ENCODE results near the gene KLKB1. TPM values are rescaled to one million over a fixed set of nuclear protein-coding genes. Genes with fewer than 3 reads are reported as not detected.

Gene KLKB1
- total RNA-seq, 6 experiments from 2014 or later: 48.1 to 130 (median 75.8) TPM

- Histone ChIP-seq H3K4me1 (peaks cover 0 to 15% (median 0%) of the 10 kb centered on the region in 4 donors), H3K4me3 (no peak overlapping the region), H3K27me3 (no peaks in the 10 kb centered on the region), H3K27ac (no peak overlapping the region), H3K9me3 (no peaks in the 10 kb centered on the region), H3K36me3 (peaks cover 0 to 3% (median 0%) of the 10 kb centered on the region in 4 donors)
- intact Hi-C loops (cut with DNase I): no loop called here
- 5% methylated on average over 1 of the region's 8 CpGs for WGBS (ENCODE audit: insufficient coverage, low coverage, low lambda C conversion rate, missing lambda C conversion rate)
- ATAC-seq (peak in 1 of 4 donors; percentile 11), DNase-seq (no peak)
- TF ChIP-seq POLR2A (IDR thresholded peaks at IDR 0.05) (no peak), CTCF (IDR thresholded peaks at IDR 0.05) (no peak)
Measured at GRCh38 chr4:186216465-186217024, 10.8 kb upstream of the KLKB1 start.

GRCh38 chr4:186217733-186218293 lies 9.5 kb upstream of the KLKB1 start:
- Histone ChIP-seq H3K36me3 (no peaks in the 10 kb centered on the region), H3K27me3 (no peaks in the 10 kb centered on the region), H3K4me1 (peaks cover 0 to 26% (median 0%) of the 10 kb centered on the region in 4 donors), H3K4me3 (no peak overlapping the region), H3K27ac (no peak overlapping the region), H3K9me3 (no peaks in the 10 kb centered on the region)
- intact Hi-C loops (cut with DNase I): no loop called here
- WGBS (ENCODE audit: insufficient coverage, low coverage, low lambda C conversion rate, missing lambda C conversion rate): 0% methylated on average over 1 of the region's 1 CpG
- no peak for TF ChIP-seq CTCF (IDR thresholded peaks at IDR 0.05)
- no peak for TF ChIP-seq POLR2A (IDR thresholded peaks at IDR 0.05)
- DNase-seq (no peak), ATAC-seq (peak in 1 of 4 donors; percentile 56)

- DNase-seq (no peak), ATAC-seq (peak; percentile 31 to 76 (median 46))
- TF ChIP-seq POLR2A (IDR thresholded peaks at IDR 0.05) (no peak), CTCF (IDR thresholded peaks at IDR 0.05) (no peak)
- 19% methylated on average over 1 of the region's 1 CpG for WGBS (ENCODE audit: insufficient coverage, low coverage, low lambda C conversion rate, missing lambda C conversion rate)
- no peaks in the 10 kb centered on the region for H3K9me3 ChIP-seq
- no peaks in the 10 kb centered on the region for H3K36me3 ChIP-seq
- peaks cover 0 to 35% (median 4%) of the 10 kb centered on the region in 4 donors for H3K4me1 ChIP-seq
- H3K27ac ChIP-seq: peak overlapping the region in 2 of 3 donors; percentile 18 to 29
- no peaks in the 10 kb centered on the region for H3K27me3 ChIP-seq
- intact Hi-C loops (cut with DNase I): no loop called here
- H3K4me3 ChIP-seq: no peak overlapping the region
Measured at GRCh38 chr4:186221624-186222023, 5.7 kb upstream of the KLKB1 start.

GRCh38 chr4:186225848-186226247 lies 1.5 kb upstream of the KLKB1 start:
- H3K4me3 ChIP-seq: no peak overlapping the region
- no peak for DNase-seq
- ATAC-seq: no peak

More at GRCh38 chr4:186225848-186226247, 1.5 kb upstream of the KLKB1 start:
- intact Hi-C loops (cut with DNase I): no loop called here
- no peaks in the 10 kb centered on the region for H3K36me3 ChIP-seq
- H3K27me3 ChIP-seq: no peaks in the 10 kb centered on the region
- peak overlapping the region in 2 of 3 donors; percentile 77 to 87 for H3K27ac ChIP-seq
- peaks cover 0 to 49% (median 7%) of the 10 kb centered on the region in 4 donors for H3K4me1 ChIP-seq
- TF ChIP-seq POLR2A (IDR thresholded peaks at IDR 0.05) (no peak), CTCF (IDR thresholded peaks at IDR 0.05) (no peak)
- no peaks in the 10 kb centered on the region for H3K9me3 ChIP-seq

All from right lobe of liver (tissue), 6 donors.